ENCODE measurements around the gene ARTN.

The ARTN gene

GRCh38 chr1:43933386-43934100, at the start of gene ARTN:
Gene ARTN (plus strand): TSS chr1:43933801. CDS start chr1:43935657, 1,856 bp downstream.
- DNase-seq = no peak

GRCh38 chr1:43885279-43885801, 48.3 kb upstream of the ARTN start:
- no peak for DNase-seq

GRCh38 chr1:43887748-43888147, 45.9 kb upstream of the ARTN start:
- no peak for DNase-seq

DNA sequence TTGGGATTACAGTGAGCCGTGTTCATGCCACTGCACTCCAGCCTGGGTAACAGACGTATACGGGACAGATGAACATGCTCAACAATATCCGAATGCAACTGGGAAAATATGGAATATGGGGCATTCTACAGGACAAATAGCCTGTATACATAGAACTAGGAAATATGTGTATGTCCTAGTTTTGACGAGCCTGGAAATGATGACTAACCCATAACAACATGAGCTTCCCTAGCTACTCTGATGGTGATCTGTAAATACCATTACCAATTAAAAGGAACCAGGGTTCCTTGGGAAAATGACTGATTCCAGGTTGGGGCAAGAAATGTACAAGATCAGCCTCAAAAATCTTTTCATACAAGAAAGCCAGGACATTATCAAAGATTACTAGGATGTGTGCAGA, 42.8 kb upstream of the ARTN start:
- no peak for DNase-seq

- no peak for DNase-seq
These were observed 40.6 kb upstream of the ARTN start for GRCh38 chr1:43893006-43893405.

DNA sequence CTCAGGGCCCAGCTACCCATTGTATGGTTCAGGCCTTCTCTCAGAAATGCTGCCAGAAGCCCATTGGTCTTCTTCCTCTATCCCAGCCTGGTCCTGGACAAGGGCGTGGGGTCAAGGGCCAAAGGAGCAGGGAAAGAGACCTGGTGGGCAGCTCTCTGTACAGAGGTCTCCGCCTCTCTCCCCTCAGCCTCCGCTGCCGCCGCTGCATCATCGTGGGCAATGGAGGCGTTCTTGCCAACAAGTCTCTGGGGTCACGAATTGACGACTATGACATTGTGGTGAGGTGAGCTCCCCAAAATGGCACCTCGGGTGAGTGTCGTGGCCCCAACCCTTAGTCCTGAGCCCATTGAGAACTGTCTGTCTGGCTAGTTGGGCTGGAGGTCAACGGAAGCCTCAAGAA, 34.6 kb upstream of the ARTN start:
- DNase-seq = no peak

DNA sequence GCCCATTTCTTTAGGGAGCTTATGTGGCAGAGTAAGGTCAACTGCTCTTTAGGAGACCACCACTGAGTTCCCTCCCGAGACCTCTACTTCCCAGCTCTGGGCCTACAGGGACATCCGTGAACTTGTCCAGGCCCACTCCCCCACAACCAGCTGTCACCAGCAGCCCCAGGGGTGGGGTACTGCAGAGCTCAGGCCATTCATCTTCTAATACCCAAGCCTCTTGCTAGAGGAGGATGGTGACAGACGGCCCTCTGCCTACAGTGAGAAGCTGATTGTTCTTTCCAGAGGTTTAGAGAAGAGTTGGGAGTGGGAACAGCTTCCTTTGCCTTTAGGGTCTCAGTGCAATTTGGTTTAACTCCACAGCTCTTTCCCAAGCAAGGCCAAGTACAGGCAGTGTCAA, 33.2 kb upstream of the ARTN start:
- DNase-seq = no peak

- DNase-seq = no peak
These were observed 32.2 kb upstream of the ARTN start for GRCh38 chr1:43901196-43901961.

DNA sequence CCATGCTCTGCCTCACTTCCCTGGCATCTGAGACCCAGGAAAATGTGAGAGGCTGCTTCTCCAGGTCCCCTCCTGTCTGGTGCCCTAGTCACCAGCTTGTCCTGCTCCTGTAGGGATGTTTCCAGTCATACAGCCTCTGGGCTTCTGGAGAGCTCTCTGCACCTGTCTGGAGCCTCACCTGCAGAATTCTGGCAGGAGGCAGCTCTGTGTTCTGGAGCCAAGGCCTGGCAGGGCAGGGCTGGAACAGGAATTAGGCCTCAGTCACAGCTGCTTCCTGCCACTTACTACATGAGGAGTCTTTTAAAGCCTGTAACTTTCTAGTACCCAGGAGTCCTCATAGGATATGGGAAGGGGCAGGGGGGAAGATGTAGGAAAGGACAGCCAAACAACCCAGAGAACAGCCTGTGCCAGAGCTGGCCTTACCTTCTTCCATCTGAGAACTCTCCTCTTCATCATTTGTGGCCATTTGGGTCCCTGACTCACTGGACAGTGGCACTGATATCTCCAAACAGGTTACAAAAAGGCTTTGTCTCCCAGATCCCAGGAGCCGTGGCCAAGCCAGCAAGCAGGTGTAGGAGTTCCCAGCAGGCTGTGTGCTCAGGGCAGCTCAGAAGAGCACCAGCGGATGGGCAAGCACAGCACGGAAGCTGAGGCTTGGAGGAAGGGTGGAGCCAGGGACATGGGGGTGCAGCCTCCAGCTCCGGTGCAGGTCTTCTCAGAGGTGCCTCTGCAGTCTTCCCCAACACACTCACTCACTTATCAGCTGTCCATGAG, 31.4 kb upstream of the ARTN start:
- DNase-seq = no peak

- no peak for DNase-seq
These were observed 28.7 kb upstream of the ARTN start for GRCh38 chr1:43904660-43905551.

DNA sequence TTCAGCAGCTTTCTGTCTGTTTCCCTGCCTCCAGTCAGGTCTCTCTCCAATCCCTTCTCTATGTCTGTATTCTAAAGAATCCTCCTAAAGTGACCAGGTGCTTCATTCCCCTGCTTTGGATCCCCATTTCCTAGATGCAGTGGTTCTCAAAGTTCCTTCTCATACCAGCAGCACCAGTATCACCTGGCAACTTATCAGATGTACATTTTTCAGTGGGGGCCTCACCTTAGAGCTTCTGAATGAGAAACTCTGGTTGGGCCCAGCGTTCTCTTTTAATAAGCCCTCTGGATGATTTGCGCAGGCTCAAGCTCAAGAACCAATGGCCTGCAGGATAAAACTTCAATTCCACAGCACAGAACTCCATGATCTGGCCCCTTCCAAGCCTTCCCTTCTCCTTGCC, 25.4 kb upstream of the ARTN start:
- DNase-seq = no peak

DNA sequence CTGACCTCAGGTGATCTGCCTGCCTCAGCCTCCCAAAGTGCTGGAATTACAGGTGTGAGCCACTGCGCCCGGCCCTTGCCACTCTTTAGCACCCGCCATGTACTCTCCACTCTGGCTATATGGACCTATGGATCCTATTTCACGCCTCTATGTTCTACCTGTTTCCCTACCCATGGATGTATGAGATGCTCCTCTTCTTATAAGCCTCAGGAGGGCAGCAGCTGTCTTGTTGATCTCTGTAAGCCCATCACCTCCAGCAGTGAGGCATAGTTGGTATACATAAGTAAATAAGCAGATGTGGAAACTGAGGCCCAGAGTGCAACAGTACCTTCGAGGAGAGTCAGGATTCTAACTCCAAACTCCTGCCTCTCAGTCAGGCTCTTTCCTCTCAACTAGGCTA, 24.7 kb upstream of the ARTN start:
- DNase-seq = no peak

DNA sequence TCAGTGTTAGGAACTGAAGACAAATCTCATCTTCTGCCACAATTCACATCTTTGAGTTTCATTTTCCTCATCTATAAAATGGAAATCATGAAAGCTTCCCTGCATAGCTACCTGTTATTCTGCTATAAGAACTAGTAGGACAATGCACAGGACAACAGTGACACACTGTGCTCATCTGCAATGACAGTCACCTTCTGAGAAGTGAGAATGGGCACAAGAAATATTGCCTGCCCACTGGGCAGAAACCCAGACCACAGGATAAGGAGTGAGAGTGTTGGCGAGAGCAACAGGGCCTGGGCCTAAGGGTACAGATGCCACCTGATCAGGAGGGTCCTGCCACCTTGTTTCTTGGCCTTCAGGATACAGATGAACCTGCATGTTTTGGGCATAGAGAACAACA, 23.3 kb upstream of the ARTN start:
- no peak for DNase-seq

- no peak for DNase-seq
These were observed 21.0 kb upstream of the ARTN start for GRCh38 chr1:43912607-43913006.

- DNase-seq = no peak
These were observed 20.5 kb upstream of the ARTN start for GRCh38 chr1:43913051-43913501.

GRCh38 chr1:43913666-43914360, 19.8 kb upstream of the ARTN start:
- no peak for DNase-seq

- DNase-seq = no peak
These were observed 18.8 kb upstream of the ARTN start for GRCh38 chr1:43914576-43915525.

DNA sequence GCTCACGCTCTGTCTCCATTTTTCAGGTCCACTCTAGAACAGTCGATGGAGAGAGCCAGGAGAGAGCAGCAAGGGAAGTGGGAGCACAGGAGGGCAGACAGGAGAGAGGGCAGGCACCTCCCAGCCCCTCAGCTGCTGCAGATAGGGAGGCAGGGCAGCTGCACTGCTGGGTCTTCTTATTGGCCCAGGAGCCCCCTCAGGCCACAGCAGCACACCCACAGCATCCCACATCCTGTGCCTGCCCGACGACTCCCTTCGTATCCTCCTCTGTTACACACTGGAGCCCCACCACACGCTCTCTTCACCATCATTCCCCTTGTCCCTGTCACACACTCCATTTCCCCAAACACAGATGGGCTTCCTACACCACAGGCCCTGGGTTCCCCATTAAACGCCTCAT, 13.7 kb upstream of the ARTN start:
- DNase-seq = no peak

- no peak for DNase-seq
These were observed 12.6 kb upstream of the ARTN start for GRCh38 chr1:43921022-43921421.

- DNase-seq = no peak
These were observed 9.1 kb upstream of the ARTN start for GRCh38 chr1:43924516-43924915.

GRCh38 chr1:43925846-43926245, 7.8 kb upstream of the ARTN start:
- no peak for DNase-seq

All from NCI-H187 (cell line).